ACHN (cell line): ENCODE measurements around the gene FBLN5.
A peak's percentile ranks its signal among the peaks of the same experiment; 100 is the strongest.
"Not testable (repeated sequence)": the region's sequence is repeated elsewhere in the genome, so short reads cannot be mapped to it uniquely, and the experiment has no call there.

Experiments used
- DNase-seq: peaks from one replicate; pipeline ENCODE4 v3.0.0-alpha.2; 2015
- in situ Hi-C: cut with HindIII; loops from 2 replicates; pipeline ENCODE4 v1.10.0; 2017; ENCODE audit warnings: low sequenced_read_pairs, low pct_ligation_motif_present, low pct_unique_long_range_greater_than_20kb

Gene FBLN5

DNA sequence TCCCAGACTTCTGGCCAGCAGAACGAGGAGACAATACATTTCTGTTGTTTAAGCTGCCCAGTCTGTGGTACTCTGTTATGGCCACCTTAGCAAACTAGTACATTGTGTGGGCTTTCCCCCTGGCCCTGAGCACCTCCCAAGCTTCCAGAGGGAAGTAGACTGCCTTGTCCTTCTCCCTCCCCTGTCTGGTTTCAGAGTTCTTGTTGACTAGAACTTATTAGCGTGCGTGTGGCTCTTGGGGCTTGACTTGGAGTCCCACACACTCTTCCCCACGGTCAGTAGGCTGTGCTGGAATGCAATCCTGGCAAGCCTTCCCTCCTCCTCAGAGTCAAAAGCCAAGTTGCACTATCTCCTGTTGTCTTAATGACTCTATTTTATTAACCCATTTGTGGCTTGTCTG, 27.7 kb downstream of the FBLN5 start:
- in situ Hi-C loops, result no loop called here

DNA sequence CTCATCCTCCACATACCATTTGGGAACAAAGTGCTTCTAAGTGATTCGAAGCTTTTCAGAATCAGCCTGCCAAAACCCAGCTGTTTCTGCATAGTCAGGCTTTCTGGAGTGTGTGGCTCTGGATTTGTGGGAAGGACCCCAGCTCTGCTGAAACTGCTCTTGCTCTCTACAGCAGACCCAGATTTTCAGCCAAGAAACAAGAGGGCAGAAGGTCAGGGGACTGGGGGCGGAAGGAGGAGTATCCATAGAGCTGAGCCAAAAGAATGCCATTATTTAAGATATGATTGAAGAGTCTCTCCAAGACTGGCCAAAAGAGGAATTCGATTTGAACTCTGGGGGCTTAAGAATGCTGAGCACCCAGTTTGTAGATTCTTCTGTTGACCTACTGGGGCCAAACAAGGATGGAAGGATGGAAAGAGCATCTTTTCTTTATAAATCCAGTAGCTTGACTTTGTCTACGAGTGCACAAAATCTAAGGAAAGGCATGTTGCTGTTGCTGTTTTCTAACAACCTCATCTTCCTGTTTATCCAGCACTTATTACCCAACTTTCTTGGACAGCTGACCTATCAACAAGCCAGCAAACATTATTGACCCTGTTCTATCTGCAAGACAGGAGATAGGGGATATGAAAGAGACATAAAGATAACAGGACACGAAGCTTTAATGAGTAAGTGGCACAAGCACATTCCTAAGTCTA, 29.2 kb downstream of the FBLN5 start:
- in situ Hi-C loops, result no loop called here
- no peak for DNase-seq

More for the DNA sequence above, 27.7 kb downstream of the FBLN5 start:
- DNase-seq, result no peak

- no peak for DNase-seq
- in situ Hi-C loops, result no loop called here
These were observed 35.5 kb downstream of the FBLN5 start for GRCh38 chr14:91912035-91912434.

GRCh38 chr14:91911474-91912032, 35.9 kb downstream of the FBLN5 start:
- in situ Hi-C loops, result no loop called here
- peak; percentile 60 for DNase-seq

GRCh38 chr14:91910196-91910595, 37.3 kb downstream of the FBLN5 start:
- in situ Hi-C loops, result no loop called here
- DNase-seq, result no peak

- no peak for DNase-seq
- in situ Hi-C loops, result no loop called here
These were observed 41.1 kb downstream of the FBLN5 start for GRCh38 chr14:91906374-91906773.

GRCh38 chr14:91904956-91905645, 42.4 kb downstream of the FBLN5 start:
- DNase-seq, result no peak
- in situ Hi-C loops, result no loop called here

- no peak for DNase-seq
- in situ Hi-C loops, result no loop called here
These were observed 43.0 kb downstream of the FBLN5 start for GRCh38 chr14:91904483-91904882.

- no peak for DNase-seq
- in situ Hi-C loops, result no loop called here
These were observed 44.4 kb downstream of the FBLN5 start for GRCh38 chr14:91903070-91903469.

DNA sequence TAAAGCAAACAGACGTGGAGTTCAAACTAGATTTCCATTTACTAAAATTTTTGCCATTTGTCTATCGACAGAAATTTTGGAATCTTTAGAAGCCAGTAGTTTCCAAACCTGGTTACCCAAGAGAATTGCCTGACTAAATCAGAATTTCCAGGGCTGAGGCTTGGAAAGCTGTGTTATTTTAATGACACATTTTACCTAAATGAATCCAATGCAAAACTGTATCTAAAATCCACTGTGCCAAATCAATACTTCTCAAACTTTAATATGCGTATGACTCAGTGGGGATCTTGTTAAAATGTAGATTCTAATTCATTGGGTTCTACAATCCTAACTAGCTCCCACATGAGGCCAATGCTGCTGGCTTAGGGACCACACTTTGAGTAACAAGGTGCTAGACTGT, 45.2 kb downstream of the FBLN5 start:
- no peak for DNase-seq
- in situ Hi-C loops, result no loop called here

DNA sequence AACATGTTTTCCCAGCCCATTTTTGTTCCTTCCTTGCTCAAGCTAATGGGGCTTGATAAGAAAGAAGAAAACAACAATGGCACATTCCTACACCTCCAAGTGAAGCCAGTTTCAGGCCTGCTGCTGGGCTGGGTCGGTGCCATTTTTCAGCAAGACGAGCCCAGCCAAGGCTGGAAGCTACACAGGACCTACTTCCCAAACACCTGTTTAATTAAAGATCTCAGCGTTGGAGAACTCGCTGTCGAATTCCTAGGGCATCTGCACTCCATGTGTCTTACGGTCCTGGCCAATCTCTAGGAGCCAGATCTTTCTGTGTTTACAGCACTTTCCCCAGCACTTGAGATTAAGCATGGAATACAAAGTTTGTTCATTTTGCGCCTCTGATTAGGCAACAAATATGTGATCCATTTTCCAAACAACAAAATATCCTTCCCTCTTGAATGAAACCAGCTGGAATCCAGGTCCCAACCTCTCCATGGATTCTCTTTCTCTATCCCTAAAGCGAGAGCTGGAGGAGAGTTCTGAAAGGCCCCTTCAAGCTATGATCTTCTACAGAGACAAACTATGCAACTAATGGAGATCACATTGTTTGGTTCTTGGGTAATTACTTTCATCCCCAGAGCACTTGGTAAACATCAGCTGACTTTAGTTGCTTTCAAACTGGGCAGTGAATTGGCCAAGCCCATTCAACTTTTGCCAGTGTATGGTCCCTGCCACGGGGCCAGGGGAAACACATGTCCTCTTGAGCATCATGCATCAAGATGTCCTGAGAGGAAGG, 45.9 kb downstream of the FBLN5 start:
- in situ Hi-C loops, result no loop called here
- DNase-seq, result no peak

DNA sequence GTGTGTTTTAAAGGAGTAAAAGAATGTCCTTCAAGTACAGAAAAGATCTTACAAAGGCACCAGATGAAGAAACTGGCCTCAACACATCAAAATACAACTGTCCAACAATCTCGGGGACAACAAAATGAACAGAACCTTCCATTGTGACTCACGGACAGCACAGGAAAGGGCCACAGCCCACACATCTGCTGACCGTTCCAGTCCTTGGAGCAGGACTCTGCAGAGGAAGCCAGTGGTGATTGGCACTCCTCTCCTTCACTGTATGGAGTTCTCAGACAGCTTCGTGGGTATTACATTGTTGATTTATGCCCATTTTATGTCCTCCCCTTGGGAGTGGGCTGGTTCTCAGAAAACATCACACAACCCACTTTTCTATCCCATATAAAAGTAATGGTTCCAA, 47.7 kb downstream of the FBLN5 start:
- DNase-seq, result no peak
- in situ Hi-C loops, result no loop called here

GRCh38 chr14:91899213-91899612, 48.3 kb downstream of the FBLN5 start:
- DNase-seq, result no peak
- in situ Hi-C loops, result no loop called here

GRCh38 chr14:91898372-91898771, 49.1 kb downstream of the FBLN5 start:
- in situ Hi-C loops, result no loop called here
- DNase-seq, result no peak

DNA sequence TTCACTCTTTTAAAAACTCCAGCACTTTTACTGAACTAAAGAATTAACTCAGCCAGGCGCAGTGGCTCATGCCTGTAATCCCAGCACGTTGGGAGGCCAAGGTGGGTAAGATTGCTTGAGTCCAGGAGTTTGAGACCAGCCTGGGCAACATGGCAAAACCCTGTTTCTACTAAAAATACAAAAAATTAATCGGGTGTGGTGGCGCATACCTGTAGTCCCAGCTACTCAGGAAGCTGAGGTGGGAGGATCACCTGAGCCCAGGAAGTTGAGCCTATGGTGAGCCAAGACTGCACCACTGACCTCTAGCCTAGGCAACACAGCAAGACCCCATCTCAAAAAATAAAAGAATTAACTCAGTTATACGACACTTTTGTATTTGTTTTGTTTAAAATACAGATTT, 49.8 kb downstream of the FBLN5 start:
- DNase-seq, in situ Hi-C loops: not testable (repeated sequence)

GRCh38 chr14:91897106-91897701, 50.3 kb downstream of the FBLN5 start:
- no peak for DNase-seq
- in situ Hi-C loops, result no loop called here

GRCh38 chr14:91896419-91896818, 51.1 kb downstream of the FBLN5 start:
- no peak for DNase-seq
- in situ Hi-C loops, result no loop called here

DNA sequence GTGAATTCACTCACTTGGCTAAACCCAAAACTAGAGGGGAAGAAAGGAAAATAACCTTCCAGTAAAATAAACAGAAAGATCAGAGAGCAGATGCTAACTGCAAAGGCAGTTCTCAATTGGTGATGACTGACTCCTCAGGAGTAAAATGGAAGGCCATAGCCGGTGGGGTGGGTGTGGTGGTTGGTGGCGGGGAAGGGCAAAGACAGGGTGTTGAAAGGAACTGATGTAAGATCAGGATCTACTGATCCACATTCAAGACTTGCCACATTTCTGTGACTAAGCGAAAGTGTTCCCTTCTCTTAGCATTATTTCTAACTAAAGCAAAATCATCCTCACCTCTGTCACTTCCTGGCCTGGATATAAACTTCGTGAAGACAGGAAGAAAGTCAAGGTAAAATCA, 53.8 kb downstream of the FBLN5 start:
- DNase-seq, result no peak
- in situ Hi-C loops, result no loop called here

DNA sequence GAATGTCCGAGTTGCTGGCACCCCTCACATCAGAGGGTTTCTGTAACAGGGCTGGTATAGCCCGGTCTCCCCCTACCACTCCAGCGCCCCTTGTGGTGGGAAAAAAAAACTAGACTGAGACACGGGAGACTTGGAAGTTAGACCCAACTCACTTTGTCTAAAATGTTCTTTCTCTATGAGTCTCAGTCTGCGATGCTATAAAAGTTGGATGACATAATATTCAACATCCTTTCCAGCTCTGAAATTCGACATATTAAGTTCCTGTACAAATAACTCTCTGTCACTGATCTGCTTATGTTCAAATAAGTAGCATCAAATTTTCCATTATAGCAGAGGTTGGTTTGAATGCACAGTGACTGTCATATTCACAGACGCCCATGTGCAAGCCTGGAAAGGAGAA, 54.5 kb downstream of the FBLN5 start:
- DNase-seq, result peak; percentile 20
- in situ Hi-C loops, result no loop called here
